Stomach smooth muscle (tissue), 2 donors: Measurements from ENCODE around the gene LCE1D.

Experiments
- H3K27ac ChIP-seq: one replicate; pipeline ENCODE4 v1.7.0; 2013; ENCODE audit warnings: mild to moderate bottlenecking, low read length, inconsistent platforms
- H3K27me3 ChIP-seq, 2 donors: one replicate each; pipeline ENCODE4 v1.7.0; 2013; ENCODE audit warnings: low read length in 2 of 2; ENCODE audit not compliant: insufficient read depth in 2 of 2, control insufficient read depth in 1 of 2
- H3K36me3 ChIP-seq, 2 donors: one replicate each; pipeline ENCODE4 v1.7.0; 2013; ENCODE audit warnings: low read length in 2 of 2; ENCODE audit not compliant: control insufficient read depth in 2 of 2, insufficient read depth in 2 of 2
- H3K4me1 ChIP-seq: one replicate; pipeline ENCODE4 v1.7.0; 2013; ENCODE audit warnings: low read length; ENCODE audit not compliant: control insufficient read depth, insufficient read depth
- H3K4me3 ChIP-seq, 2 donors: one replicate each; pipeline ENCODE4 v1.7.0; 2013; ENCODE audit warnings: low read length in 2 of 2
- H3K9ac ChIP-seq, 2 donors: one replicate each; pipeline ENCODE4 v1.7.0; 2013; ENCODE audit warnings: low read length in 2 of 2, mild to moderate bottlenecking in 1 of 2
- H3K9me3 ChIP-seq, 2 donors: one replicate each; pipeline ENCODE4 v1.7.0; 2013; ENCODE audit warnings: low read length in 2 of 2; ENCODE audit not compliant: control insufficient read depth in 2 of 2
- donor health status: healthy.
- donor health status: Pancreatic carcinoma.

Gene LCE1D, protein sequence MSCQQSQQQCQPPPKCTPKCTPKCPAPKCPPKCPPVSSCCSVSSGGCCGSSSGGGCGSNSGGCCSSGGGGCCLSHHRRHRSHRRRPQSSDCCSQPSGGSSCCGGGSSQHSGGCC

GRCh38 chr1:152796421-152796820, at the start of gene LCE1D:
Gene LCE1D, plus strand, starts transcription at chr1:152796721. Its CDS starts 1,074 bp downstream, at chr1:152797795.
- H3K9me3 ChIP-seq, result no peaks in the 10 kb centered on the region
- H3K27ac ChIP-seq, result no peak within 1 kb of the TSS
- no peak within 1 kb of the TSS for H3K4me3 ChIP-seq
- H3K4me1 ChIP-seq, result no peaks in the 10 kb centered on the region
- H3K36me3 ChIP-seq, result no peaks in the 10 kb centered on the region
- H3K27me3 ChIP-seq, result no peaks in the 10 kb centered on the region
- no peak within 1 kb of the TSS for H3K9ac ChIP-seq

DNA sequence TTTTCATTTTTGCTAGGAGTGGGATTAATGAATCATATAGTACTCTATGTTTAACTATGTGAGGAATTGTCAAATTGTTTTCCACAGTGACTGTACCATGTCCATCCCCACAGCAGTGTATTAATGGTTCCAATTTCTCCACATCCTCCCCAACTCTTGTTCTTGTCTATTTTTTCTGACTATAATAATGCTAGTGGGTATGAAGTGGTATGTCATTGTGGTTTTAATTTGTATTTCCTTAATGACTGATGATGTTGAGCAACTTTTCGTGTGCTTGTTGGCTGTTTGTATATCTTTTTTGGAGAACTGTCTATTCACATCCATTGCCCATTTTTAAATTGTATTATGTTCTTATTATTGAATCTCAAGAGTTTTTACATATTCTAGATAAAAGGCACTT, 48.7 kb upstream of the LCE1D start:
- Histone ChIP-seq H3K27ac (no peak overlapping the region), H3K4me3 (no peak overlapping the region), H3K9me3 (no peaks in the 10 kb centered on the region), H3K9ac (no peak overlapping the region), H3K27me3 (no peaks in the 10 kb centered on the region), H3K36me3 (no peaks in the 10 kb centered on the region), H3K4me1 (no peaks in the 10 kb centered on the region)

GRCh38 chr1:152752225-152752624, 44.3 kb upstream of the LCE1D start:
- no peaks in the 10 kb centered on the region for H3K4me1 ChIP-seq
- H3K36me3 ChIP-seq, result no peaks in the 10 kb centered on the region
- no peak overlapping the region for H3K9ac ChIP-seq
- H3K27ac ChIP-seq, result no peak overlapping the region
- no peak overlapping the region for H3K4me3 ChIP-seq
- H3K9me3 ChIP-seq, result no peaks in the 10 kb centered on the region
- H3K27me3 ChIP-seq, result no peaks in the 10 kb centered on the region

GRCh38 chr1:152753586-152753985, 42.9 kb upstream of the LCE1D start:
- Histone ChIP-seq H3K36me3 (no peaks in the 10 kb centered on the region), H3K9me3 (no peaks in the 10 kb centered on the region), H3K9ac (no peak overlapping the region), H3K4me3 (no peak overlapping the region), H3K27me3 (no peaks in the 10 kb centered on the region), H3K27ac (no peak overlapping the region), H3K4me1 (no peaks in the 10 kb centered on the region)

DNA sequence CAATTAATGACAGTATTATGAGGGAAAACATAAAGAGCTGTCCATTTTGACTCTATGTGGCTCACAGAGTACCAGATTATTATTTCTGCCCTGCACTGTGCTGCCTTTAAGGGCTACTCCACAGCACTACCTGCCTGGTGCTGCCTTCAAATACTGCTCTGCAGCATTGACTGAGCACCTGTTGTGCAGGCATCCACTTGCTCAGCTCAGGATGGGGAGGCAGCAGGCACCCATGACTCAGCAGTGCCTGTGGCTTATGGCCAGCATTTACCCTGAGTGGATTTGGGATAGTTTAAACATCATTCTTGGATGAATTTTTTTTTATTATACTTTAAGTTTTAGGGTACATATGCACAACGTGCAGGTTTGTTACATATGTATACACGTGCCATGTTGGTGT, 39.6 kb upstream of the LCE1D start:
- Histone ChIP-seq H3K4me3 (no peak overlapping the region), H3K9ac (no peak overlapping the region), H3K27ac (no peak overlapping the region), H3K27me3 (no peaks in the 10 kb centered on the region), H3K4me1 (no peaks in the 10 kb centered on the region), H3K9me3 (no peaks in the 10 kb centered on the region), H3K36me3 (no peaks in the 10 kb centered on the region)

- no peaks in the 10 kb centered on the region for H3K4me1 ChIP-seq
- no peak within 1 kb of the TSS for H3K27ac ChIP-seq
- no peaks in the 10 kb centered on the region for H3K36me3 ChIP-seq
- no peak within 1 kb of the TSS for H3K4me3 ChIP-seq
- no peaks in the 10 kb centered on the region for H3K27me3 ChIP-seq
- no peaks in the 10 kb centered on the region for H3K9me3 ChIP-seq
- H3K9ac ChIP-seq, result no peak within 1 kb of the TSS
Observed at GRCh38 chr1:152757747-152758146, 38.8 kb upstream of the LCE1D start, which contains the start of gene KPRP. Gene KPRP, plus strand, starts transcription at chr1:152758025. Its CDS starts 1,564 bp downstream, at chr1:152759589.

GRCh38 chr1:152758636-152759035, 37.9 kb upstream of the LCE1D start:
- no peak overlapping the region for H3K27ac ChIP-seq
- no peaks in the 10 kb centered on the region for H3K9me3 ChIP-seq
- H3K36me3 ChIP-seq, result no peaks in the 10 kb centered on the region
- no peak overlapping the region for H3K9ac ChIP-seq
- no peaks in the 10 kb centered on the region for H3K4me1 ChIP-seq
- no peak overlapping the region for H3K4me3 ChIP-seq
- H3K27me3 ChIP-seq, result no peaks in the 10 kb centered on the region

DNA sequence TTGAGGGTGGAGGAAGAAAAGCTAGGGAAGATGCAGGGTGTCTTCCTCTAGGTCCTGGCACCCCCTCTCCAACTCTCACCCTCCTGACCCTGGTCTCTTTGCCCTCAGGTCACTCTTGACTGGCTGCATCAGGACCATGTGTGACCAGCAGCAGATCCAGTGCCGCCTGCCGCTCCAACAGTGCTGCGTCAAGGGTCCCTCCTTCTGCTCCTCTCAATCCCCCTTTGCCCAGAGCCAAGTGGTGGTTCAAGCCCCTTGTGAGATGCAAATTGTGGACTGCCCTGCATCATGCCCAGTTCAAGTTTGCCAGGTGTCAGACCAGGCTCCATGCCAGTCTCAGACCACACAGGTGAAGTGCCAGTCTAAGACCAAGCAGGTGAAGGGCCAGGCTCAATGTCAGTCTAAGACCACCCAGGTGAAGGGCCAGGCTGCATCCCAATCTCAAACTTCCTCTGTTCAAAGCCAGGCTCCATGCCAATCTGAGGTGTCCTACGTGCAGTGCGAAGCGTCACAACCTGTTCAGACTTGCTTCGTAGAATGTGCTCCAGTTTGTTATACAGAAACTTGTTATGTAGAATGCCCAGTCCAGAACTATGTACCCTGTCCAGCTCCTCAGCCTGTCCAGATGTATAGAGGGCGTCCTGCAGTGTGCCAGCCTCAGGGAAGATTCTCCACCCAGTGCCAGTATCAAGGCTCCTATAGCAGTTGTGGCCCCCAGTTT, 36.9 kb upstream of the LCE1D start:
- H3K27me3 ChIP-seq, result no peaks in the 10 kb centered on the region
- H3K9ac ChIP-seq, result no peak overlapping the region
- no peaks in the 10 kb centered on the region for H3K36me3 ChIP-seq
- no peak overlapping the region for H3K27ac ChIP-seq
- no peaks in the 10 kb centered on the region for H3K9me3 ChIP-seq
- H3K4me3 ChIP-seq, result no peak overlapping the region
- no peaks in the 10 kb centered on the region for H3K4me1 ChIP-seq

GRCh38 chr1:152760551-152761190, 35.9 kb upstream of the LCE1D start:
- Histone ChIP-seq H3K4me1 (no peaks in the 10 kb centered on the region), H3K9me3 (no peaks in the 10 kb centered on the region), H3K27ac (no peak overlapping the region), H3K36me3 (no peaks in the 10 kb centered on the region), H3K9ac (no peak overlapping the region), H3K4me3 (no peak overlapping the region), H3K27me3 (no peaks in the 10 kb centered on the region)

GRCh38 chr1:152761609-152762213, 34.8 kb upstream of the LCE1D start:
- H3K27ac ChIP-seq, result no peak overlapping the region
- H3K4me1 ChIP-seq, result no peaks in the 10 kb centered on the region
- peaks cover 0 to 2% of the 10 kb centered on the region in 2 donors for H3K9me3 ChIP-seq

More at GRCh38 chr1:152761609-152762213, 34.8 kb upstream of the LCE1D start:
- Histone ChIP-seq H3K4me3 (no peak overlapping the region), H3K36me3 (no peaks in the 10 kb centered on the region), H3K9ac (no peak overlapping the region), H3K27me3 (no peaks in the 10 kb centered on the region)
